Stimulated activated effector memory CD8-positive, alpha-beta T cell treated with anti-CD3 and anti-CD28 coated beads, Interleukin-12 subunit alpha, Interleukin-12 subunit beta, amount 100 ng/mL, for 72 hours (primary cell): ENCODE measurements around the gene HNF4A.
"Not testable (repeated sequence)": the region's sequence is repeated elsewhere in the genome, so short reads cannot be mapped to it uniquely, and the experiment has no call there.

Experiments
- ATAC-seq: fragments of 150-1000 bp; cut with Tn5 transposase; 2 replicates; pipeline ENCODE4 v1.10.0; 2021
- DNase-seq, 2 donors: peaks; one replicate each; pipeline ENCODE4 v3.0.0; 2021 to 2022; ENCODE audit warnings: low spot score in 2 of 2
- H3K27ac Mint-ChIP-seq: one replicate; pipeline ENCODE4 v1.8.0; 2022; ENCODE audit warnings: mild to moderate bottlenecking, mixed read lengths
- H3K36me3 Mint-ChIP-seq: one replicate; pipeline ENCODE4 v1.8.0; 2022; ENCODE audit warnings: mild to moderate bottlenecking, mixed read lengths
- H3K4me1 Mint-ChIP-seq: one replicate; pipeline ENCODE4 v1.8.0; 2022; ENCODE audit warnings: mixed read lengths
- H3K4me3 Mint-ChIP-seq: one replicate; pipeline ENCODE4 v1.8.0; 2022; ENCODE audit warnings: mild to moderate bottlenecking, mixed read lengths
- H3K9me3 Mint-ChIP-seq: one replicate; pipeline ENCODE4 v1.8.0; 2022; ENCODE audit warnings: mixed read lengths

Gene HNF4A

DNA sequence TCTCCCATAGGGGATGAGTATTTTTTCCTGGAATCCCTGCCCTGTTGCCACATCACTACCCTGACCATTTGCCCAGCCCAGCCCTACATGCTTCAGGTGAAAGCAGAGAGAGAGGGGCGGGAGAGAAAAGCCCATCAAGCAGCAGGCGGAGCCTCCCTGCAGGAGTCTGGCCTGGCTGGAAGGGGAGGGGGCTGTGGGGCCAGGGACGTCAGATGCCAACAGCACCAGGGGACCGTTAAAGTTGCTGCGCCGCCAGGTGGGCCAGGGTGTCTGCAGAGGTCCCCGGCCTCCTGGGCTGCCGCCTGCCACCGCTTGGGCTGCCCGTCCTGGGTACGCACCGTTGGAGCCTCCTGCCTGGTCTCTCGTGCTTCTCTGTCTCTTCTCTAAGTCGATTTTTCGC is 19.4 kb upstream of the HNF4A start:
- H3K36me3 Mint-ChIP-seq, result no peaks in the 10 kb centered on the region
- no peaks in the 10 kb centered on the region for H3K9me3 Mint-ChIP-seq
- H3K4me1 Mint-ChIP-seq, result peaks cover 6% of the 10 kb centered on the region
- H3K27ac Mint-ChIP-seq, result no peak overlapping the region
- DNase-seq (no peak), ATAC-seq (no peak)
- no peak overlapping the region for H3K4me3 Mint-ChIP-seq

DNA sequence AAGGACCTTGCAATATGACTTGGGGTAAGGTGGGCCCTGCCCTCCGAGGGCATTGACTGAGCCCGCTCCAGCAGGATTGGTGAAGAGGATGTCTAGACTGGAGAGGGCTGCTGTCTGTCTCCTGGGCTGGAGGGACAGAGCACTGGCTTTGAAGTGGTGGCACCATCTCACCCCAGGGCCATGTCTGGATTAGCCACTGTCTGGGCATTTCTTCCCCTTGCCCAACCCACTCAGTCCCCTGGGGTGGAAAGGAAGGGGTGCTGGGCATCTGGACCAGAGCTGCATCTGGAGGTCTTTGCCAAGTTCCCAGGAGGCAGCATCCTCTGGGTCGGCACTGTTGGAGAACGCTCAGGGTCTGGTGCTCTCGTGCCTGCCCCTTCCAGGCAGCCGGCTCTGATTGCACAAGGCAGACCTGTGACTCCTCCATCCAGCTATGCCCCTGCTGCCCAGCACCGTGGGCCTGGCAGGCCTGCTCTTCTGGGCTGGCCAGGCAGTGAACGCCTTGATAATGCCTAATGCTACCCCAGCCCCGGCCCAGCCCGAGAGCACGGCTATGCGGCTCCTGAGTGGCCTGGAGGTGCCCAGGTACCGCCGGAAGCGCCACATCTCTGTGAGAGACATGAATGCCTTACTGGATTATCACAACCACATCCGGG is 18.6 kb upstream of the HNF4A start, which contains the start of gene R3HDML:
Gene R3HDML (plus strand): TSS at position 319 of the 656 bp plus-strand sequence. CDS start 115 bp downstream, at position 434.
- no peak for DNase-seq
- no peak within 1 kb of the TSS for H3K27ac Mint-ChIP-seq
- no peaks in the 10 kb centered on the region for H3K9me3 Mint-ChIP-seq
- H3K4me1 Mint-ChIP-seq, result peaks cover 6% of the 10 kb centered on the region
- peak; percentile 19 for ATAC-seq
- no peak within 1 kb of the TSS for H3K4me3 Mint-ChIP-seq
- no peaks in the 10 kb centered on the region for H3K36me3 Mint-ChIP-seq

DNA sequence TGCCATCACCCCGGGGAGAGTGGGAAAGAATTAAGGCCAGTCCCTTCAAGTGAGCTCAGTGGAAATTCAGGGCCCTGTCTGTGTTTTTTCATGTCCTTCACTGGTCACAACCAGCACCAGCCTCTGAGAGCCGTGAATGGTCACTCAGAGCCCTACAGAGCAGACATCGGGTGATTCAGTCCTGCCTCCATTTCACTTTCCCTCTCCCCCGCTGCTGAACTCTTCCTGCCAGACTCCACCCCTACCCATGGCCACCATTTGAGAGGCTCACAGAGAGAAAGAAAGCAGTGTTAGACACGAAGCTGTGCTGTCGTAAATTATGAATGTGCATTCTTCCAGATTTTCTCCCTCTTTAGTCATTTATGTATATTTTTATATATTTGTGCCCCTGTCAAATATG is 13.3 kb upstream of the HNF4A start:
- ATAC-seq (no peak), DNase-seq (no peak)
- Mint-ChIP-seq H3K36me3 (no peaks in the 10 kb centered on the region), H3K9me3 (no peaks in the 10 kb centered on the region), H3K4me1 (no peaks in the 10 kb centered on the region), H3K27ac (no peak overlapping the region), H3K4me3 (no peak overlapping the region)

DNA sequence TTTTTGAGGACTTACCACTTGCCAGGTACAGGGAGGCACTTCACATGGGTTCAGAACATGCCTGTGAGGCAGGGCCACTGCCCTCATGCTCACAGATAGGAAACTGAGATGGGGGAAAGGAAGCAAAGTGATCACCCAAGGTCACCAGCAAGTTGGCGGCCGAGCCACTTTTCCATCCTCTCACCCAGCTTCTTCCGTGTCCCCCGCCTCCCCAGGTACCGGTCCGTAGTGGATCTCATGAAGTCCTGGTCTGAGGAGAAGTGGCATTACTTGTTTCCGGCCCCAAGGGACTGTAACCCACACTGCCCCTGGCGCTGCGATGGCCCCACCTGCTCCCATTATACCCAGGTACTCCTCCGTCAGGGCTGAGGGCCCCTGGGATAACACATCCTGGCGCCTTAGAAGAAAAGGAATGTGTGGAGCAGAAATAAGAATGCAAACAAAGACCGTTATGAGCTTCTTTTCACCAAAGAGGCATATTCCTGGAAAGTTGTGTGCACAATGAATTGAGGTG is 12.3 kb upstream of the HNF4A start:
- no peak for ATAC-seq
- Mint-ChIP-seq H3K9me3 (no peaks in the 10 kb centered on the region), H3K4me1 (no peaks in the 10 kb centered on the region), H3K36me3 (no peaks in the 10 kb centered on the region), H3K27ac (no peak overlapping the region), H3K4me3 (no peak overlapping the region)
- no peak for DNase-seq

DNA sequence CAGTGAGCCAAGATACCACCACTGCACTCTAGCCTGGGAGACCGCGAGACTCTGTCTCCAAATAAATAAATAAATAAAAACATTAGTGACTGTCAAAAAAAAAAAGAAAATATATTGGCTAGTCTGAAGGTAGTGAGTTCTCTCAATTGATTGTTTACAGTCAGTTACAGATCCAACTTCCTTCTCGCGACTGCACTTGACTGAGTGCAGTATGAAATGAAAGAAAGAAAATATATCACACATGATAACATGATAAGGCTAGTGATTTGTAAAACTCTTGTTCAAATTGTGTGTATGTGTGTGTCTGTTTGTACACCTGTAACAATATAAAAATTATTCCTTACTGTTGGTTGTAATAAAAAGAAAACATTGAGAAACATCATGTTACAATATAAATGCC is 10.8 kb upstream of the HNF4A start:
- DNase-seq (no peak), ATAC-seq (no peak)
- no peaks in the 10 kb centered on the region for H3K4me1 Mint-ChIP-seq
- H3K27ac Mint-ChIP-seq, result no peak overlapping the region
- no peaks in the 10 kb centered on the region for H3K36me3 Mint-ChIP-seq
- H3K9me3 Mint-ChIP-seq, result no peaks in the 10 kb centered on the region
- H3K4me3 Mint-ChIP-seq, result no peak overlapping the region

DNA sequence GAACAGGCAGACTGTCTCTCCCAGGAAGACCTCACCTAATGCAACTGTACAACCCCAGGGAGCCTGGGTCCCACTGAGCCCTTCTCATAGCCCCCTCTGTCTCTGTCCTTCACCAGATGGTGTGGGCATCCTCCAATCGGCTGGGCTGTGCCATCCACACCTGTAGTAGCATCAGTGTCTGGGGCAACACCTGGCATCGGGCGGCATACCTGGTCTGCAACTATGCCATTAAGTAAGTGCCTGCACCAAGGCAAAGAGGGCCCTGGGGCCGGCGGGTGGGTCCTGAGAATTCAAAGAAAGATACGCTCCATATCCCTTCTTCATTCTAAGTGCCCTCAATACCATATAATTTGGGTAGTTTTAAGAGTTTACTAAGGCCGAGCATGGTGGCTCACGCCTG is 10.4 kb upstream of the HNF4A start:
- H3K36me3 Mint-ChIP-seq, result no peaks in the 10 kb centered on the region
- H3K4me1 Mint-ChIP-seq, result no peaks in the 10 kb centered on the region
- no peak overlapping the region for H3K27ac Mint-ChIP-seq
- ATAC-seq, result no peak
- DNase-seq, result no peak
- no peak overlapping the region for H3K4me3 Mint-ChIP-seq
- no peaks in the 10 kb centered on the region for H3K9me3 Mint-ChIP-seq

DNA sequence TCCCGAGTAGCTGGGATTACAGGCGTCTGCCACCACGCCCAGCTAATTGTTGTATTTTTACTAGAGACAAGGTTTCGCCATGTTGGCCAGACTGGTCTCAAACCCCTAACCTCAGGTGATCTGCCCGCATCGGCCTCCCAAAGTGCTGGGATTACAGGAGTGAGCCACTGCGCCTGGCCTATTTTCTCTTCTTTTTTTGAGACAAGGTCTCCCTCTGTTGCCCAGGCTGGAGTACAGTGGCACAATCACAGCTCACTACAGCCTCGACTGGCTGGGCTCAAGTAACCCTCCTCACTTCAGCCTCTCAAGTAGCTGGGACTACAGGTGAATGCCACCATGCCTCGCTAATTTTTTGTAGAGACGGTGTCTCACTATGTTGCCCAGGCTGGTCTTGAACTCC is 9.6 kb upstream of the HNF4A start:
- H3K4me1 Mint-ChIP-seq, H3K9me3 Mint-ChIP-seq, ATAC-seq: not testable (repeated sequence)

DNA sequence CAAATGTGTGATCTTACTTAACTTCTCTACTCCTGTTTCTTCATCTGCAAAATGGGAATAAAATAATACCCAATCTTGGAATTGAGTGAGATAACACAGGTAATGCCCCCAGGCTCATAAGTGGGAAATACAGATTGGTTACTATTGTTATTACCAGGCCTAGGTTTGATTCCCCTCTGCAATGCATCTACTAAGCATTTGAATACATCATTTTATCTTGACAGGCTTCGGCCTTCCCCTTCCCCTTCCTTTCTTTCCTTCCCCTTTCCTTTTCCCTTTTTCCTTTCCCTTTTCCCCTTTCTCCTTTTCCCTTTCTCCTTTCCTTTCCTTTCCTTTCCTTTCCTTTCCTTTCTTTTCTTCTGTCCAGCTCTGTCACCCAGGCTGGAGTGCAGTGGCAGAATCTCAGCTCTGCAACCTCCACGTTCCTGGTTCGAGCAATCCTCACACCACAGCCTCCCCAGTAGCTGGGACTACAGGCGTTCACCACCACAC is 7.3 kb upstream of the HNF4A start:
- H3K9me3 Mint-ChIP-seq, result no peaks in the 10 kb centered on the region
- H3K4me3 Mint-ChIP-seq, result no peak overlapping the region
- no peak overlapping the region for H3K27ac Mint-ChIP-seq
- ATAC-seq (no peak), DNase-seq (no peak)
- H3K4me1 Mint-ChIP-seq, result no peaks in the 10 kb centered on the region
- no peaks in the 10 kb centered on the region for H3K36me3 Mint-ChIP-seq

More for the DNA sequence above, 9.6 kb upstream of the HNF4A start:
- H3K36me3 Mint-ChIP-seq, DNase-seq, H3K27ac Mint-ChIP-seq, H3K4me3 Mint-ChIP-seq: not testable (repeated sequence)

DNA sequence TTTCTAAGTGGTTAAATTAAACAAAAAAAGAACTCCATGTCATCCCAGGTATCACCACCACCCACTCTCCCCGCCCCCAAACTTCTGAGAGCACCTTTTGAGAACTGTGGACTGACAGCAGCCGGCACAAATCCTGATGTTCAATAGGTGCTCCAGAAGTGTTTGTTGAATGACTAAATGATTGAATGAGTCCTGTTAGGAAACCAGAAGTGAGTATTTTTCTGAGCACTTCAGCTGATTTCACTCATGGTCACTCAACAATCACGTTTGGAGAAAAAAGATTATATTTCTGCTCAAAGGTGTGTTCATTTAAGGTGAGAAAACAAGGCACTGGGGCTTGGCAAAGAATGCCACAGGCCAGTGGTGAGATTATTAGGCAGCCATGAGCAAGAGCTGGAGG is 6.2 kb upstream of the HNF4A start:
- Mint-ChIP-seq H3K4me1 (no peaks in the 10 kb centered on the region), H3K4me3 (no peak overlapping the region), H3K9me3 (no peaks in the 10 kb centered on the region), H3K27ac (no peak overlapping the region), H3K36me3 (no peaks in the 10 kb centered on the region)
- ATAC-seq (no peak), DNase-seq (no peak)

DNA sequence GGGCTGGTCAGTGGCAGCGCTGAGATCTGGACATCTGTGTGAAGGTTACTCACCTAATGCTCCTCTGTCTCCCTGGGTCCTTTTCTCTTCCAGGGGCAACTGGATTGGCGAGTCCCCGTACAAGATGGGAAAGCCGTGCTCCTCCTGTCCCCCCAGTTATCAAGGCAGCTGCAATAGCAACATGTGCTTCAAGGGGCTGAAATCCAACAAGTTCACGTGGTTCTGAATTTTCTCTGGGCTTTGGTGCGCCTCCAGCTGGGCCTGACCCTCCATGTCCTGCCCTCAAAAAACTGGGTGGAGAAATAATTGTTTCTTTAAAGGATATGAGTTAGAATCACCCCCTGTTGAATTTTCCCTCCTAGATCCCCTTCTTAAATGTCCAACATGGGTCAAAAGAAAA is 4.9 kb upstream of the HNF4A start:
- no peaks in the 10 kb centered on the region for H3K4me1 Mint-ChIP-seq
- H3K36me3 Mint-ChIP-seq, result no peaks in the 10 kb centered on the region
- DNase-seq (no peak), ATAC-seq (no peak)
- H3K9me3 Mint-ChIP-seq, result no peaks in the 10 kb centered on the region
- no peak overlapping the region for H3K27ac Mint-ChIP-seq
- no peak overlapping the region for H3K4me3 Mint-ChIP-seq

DNA sequence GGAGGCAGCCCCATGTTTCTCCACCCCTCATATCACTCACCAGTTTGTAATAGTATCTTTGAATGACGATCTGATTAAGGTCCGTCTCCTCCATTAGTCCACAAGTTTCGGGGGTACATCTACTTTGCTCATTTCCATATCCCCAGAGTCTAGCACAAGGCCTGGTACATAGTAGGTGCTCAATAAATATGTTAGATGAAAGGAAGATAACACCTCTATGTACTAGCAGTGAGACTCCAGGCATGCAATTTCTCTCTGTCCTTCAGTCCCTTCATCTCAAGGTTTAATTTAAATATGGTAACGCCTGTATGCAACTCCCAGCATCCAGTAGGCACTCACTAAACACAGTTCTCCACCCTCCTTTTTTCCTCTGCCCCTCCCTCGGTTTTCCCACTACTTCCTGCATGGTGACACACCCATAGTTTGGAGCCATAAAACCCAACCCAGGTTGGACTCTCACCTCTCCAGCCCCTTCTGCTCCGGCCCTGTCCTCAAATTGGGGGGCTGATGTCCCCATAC is 461 bp upstream of the HNF4A start:
- Mint-ChIP-seq H3K27ac (no peak overlapping the region), H3K4me1 (no peaks in the 10 kb centered on the region), H3K36me3 (no peaks in the 10 kb centered on the region), H3K4me3 (no peak overlapping the region), H3K9me3 (no peaks in the 10 kb centered on the region)
- DNase-seq, result no peak
- no peak for ATAC-seq

DNA sequence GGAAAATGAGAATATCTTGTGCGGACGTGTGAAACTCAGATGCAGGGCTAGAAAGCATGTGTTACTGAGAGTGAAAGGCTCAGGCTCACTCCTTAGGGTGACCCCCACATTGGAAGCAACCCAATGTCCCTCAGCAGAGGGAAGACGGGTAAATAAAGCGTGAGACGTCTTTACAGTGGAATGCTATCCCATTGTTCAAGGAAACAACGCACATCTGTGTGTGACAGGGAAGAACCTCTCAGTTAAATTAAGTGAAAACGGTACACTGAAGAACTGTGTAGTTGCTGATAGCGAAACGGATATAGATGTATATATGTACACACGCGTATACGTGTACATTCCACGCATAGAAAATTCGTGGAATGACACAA is 839 bp downstream of the HNF4A start:
- no peaks in the 10 kb centered on the region for H3K36me3 Mint-ChIP-seq
- no peak for ATAC-seq
- H3K9me3 Mint-ChIP-seq, result no peaks in the 10 kb centered on the region
- no peak overlapping the region for H3K27ac Mint-ChIP-seq
- no peaks in the 10 kb centered on the region for H3K4me1 Mint-ChIP-seq
- H3K4me3 Mint-ChIP-seq, result no peak overlapping the region
- DNase-seq, result no peak

DNA sequence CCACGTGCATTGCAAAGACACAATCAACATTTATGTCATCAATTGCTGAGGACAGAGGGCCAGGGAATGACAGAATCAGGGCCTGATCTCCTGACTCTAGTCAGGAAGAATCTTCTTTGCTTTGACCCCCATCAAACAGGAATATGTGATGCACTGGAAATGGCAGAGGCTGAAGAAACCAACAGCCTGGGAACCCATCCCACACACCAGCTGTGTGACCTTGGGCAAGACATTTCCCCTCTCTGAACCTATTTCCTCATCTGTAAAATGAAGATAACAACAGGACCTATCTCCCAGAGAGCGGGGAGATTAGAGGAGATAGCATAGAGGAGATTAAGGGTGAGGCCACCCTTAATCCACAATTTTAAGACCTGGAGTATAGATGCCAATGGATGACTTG is 1.5 kb downstream of the HNF4A start:
- no peak for ATAC-seq
- H3K9me3 Mint-ChIP-seq, result no peaks in the 10 kb centered on the region
- no peak for DNase-seq
- no peak overlapping the region for H3K4me3 Mint-ChIP-seq
- no peak overlapping the region for H3K27ac Mint-ChIP-seq
- no peaks in the 10 kb centered on the region for H3K4me1 Mint-ChIP-seq
- no peaks in the 10 kb centered on the region for H3K36me3 Mint-ChIP-seq

DNA sequence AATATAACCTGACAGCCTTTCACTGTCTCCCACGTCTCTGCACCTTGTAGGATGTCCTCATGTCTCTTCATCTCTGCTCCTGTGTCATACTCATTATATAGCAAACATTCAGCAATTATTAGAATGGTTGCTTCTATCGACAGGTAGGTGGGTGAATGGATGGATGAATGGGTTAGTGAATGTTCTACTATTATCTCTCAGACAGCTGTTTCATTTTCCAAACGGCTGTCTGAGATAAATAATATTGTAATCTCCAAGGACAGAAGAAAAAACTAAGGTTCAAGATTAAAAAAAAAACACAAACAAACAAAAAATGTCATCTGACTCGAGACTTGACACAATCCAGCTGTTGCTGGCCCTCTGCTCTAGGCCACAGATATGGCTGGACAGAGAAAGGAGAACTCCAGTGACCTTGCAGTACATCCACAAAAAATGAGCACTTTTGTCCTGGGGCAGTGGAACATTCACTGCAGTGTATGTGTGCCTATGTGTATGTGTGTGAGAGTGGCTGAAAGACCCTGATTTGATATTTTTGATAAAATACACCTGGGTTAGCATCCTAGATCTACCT is 2.1 kb downstream of the HNF4A start:
- Mint-ChIP-seq H3K4me3 (no peak overlapping the region), H3K9me3 (no peaks in the 10 kb centered on the region), H3K4me1 (no peaks in the 10 kb centered on the region), H3K36me3 (no peaks in the 10 kb centered on the region), H3K27ac (no peak overlapping the region)
- ATAC-seq (no peak), DNase-seq (no peak)

DNA sequence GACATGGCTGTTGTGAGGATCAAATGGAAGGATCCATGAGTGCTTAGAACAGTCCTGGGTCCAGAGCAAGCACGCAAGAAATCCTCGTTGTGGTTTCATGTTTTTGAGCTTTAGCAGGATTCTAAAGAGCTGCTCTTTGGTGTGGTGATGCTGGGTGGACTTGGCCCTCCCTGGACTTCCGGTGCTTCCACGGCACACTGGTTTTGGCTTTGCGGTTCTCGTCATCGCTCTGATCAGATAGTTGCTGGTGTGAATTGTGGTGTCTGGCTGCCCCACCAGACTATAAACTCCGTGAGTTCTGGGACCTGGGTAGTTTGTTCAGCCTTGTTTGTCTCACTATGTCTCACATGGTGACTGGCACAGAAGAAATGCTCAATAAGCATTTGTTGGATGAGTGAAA is 3.3 kb downstream of the HNF4A start:
- no peak for ATAC-seq
- H3K9me3 Mint-ChIP-seq, result no peaks in the 10 kb centered on the region
- DNase-seq, result no peak

DNA sequence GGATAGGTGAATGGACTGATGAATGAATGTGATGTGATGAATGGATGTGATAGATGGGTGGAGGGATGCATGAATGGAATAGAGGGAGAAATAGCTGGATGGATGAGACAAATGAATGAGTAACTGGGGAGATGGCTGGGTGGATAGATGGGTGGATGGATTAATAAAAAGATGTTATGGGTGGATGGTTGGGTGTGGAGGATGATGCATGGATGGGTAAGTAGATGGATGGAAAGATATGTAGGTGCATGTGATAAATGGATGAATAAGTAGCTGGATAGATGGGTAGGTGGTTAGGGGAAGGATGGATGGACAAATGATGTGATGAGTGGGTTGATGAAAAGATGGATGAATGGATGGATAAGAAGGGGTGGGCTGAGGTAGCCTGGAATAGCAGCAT is 4.7 kb downstream of the HNF4A start:
- DNase-seq, result no peak
- no peak for ATAC-seq
- H3K36me3 Mint-ChIP-seq, result no peaks in the 10 kb centered on the region
- no peaks in the 10 kb centered on the region for H3K4me1 Mint-ChIP-seq
- no peaks in the 10 kb centered on the region for H3K9me3 Mint-ChIP-seq
- no peak overlapping the region for H3K27ac Mint-ChIP-seq
- H3K4me3 Mint-ChIP-seq, result no peak overlapping the region

More for the DNA sequence above, 3.3 kb downstream of the HNF4A start:
- H3K36me3 Mint-ChIP-seq, result no peaks in the 10 kb centered on the region
- H3K27ac Mint-ChIP-seq, result no peak overlapping the region
- H3K4me1 Mint-ChIP-seq, result no peaks in the 10 kb centered on the region
- no peak overlapping the region for H3K4me3 Mint-ChIP-seq
